GM18951 (cell line): ENCODE data around the gene PDF.
"Not testable (repeated sequence)": the region's sequence is repeated elsewhere in the genome, so short reads cannot be mapped to it uniquely, and the experiment has no call there.

Source experiments
- POLR2A ChIP-seq: IDR thresholded peaks from 4 replicates; pipeline ENCODE4 v1.6.1; 2011; ENCODE audit warnings: mild to moderate bottlenecking; ENCODE audit not compliant: insufficient read length, insufficient read depth; ENCODE audit errors: extremely low read depth
- in situ Hi-C: fragments of 300-500 bp; cut with MboI; formaldehyde crosslinking; loops from one replicate; pipeline ENCODE4 v1.12.0; 2022; ENCODE audit warnings: low sequenced_read_pairs, mixed read lengths, inconsistent platforms; ENCODE audit not compliant: unreplicated experiment

Gene PDF, protein sequence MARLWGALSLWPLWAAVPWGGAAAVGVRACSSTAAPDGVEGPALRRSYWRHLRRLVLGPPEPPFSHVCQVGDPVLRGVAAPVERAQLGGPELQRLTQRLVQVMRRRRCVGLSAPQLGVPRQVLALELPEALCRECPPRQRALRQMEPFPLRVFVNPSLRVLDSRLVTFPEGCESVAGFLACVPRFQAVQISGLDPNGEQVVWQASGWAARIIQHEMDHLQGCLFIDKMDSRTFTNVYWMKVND

DNA sequence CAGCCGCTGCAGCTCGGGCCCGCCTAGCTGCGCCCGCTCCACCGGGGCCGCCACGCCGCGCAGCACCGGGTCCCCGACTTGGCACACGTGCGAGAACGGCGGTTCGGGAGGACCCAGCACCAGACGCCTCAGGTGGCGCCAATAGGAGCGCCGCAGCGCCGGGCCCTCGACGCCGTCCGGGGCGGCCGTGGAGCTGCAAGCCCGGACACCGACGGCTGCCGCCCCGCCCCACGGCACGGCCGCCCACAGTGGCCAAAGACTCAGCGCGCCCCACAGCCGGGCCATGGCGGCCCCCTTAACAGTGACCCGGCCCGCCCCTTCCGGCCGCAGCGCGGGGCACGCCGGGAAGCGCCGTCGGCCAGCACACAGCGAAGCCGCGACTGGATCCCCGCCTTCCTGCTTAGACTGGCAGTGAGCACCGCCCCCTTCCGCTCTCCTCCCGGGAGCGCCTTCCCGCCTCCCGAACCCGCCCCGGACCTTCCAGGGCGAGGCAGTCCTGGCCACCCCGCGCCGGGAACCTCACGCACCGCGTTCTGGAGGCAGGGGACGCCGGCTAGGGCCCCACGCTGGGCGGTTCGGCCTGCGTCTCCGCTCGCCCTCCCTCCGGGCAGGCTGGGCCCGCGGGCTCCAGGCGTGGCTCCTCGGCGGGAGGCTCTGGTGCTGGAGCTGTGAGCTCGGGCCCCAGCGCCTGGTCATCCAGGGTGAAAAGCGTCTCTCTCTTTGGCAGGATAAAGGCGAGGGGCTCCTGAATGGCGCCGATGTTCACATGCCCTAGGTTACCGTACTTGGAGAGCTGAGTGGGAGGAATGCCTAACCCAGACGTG, at the start of gene PDF:
Gene PDF (minus strand): TSS at position 303 of the 824 bp plus-strand sequence. CDS start 18 bp downstream, at position 285.
- in situ Hi-C loops, result no loop called here
- peak; percentile 88 for TF ChIP-seq POLR2A

GRCh38 chr16:69378760-69379159, 48.4 kb upstream of the PDF start:
- in situ Hi-C loops, result no loop called here
- TF ChIP-seq POLR2A, result no peak

DNA sequence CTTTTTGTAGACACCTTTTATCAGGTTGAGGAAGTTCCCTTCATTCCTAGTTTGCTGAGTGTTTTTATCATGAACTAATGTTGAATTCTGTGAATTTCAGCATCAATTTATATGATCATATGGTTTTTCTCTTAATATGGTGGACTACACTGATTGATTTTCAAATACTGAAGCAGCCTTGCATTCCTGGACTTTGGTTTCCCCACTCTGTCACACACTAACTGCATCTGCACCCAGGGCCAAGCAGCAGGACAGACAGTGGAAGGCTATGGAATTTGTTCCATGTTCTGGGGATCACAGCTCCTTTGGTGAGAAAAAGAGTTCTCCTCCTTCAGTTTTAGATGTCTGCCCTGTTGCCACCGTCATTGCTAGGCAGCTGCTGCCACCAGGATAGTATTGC, 47.6 kb upstream of the PDF start:
- no peak for TF ChIP-seq POLR2A

DNA sequence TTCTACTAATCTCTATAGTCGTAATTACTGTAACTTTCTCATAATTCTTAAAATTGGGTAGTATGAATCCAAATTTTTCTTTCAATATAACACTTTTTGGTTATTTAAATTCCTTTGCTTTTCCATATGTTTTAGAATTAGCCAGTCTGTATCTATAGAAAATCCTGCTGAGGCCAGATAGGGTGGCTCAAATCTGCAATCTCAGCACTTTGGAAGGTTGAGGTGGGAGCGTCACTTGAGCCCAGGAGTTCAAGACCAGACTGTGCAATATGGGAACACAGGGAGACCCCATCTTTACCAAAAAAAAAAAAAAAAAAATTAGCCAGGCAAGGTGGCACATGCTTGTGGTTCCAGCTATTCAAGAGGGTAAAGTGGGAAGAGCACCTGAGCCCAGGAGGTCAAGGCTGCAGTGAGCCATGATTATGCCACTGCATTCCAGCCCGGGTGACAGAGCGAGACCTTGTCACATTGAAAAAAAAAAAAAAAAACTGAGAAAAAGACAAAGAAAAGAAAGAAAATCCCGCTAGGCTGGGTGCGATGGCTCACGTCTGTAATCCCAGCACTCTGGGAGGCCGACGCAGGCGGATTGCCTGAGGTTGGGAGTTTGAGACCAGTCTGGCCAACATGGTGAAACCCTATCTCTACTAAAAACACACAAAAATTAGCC, 46.1 kb upstream of the PDF start:
- no peak for TF ChIP-seq POLR2A
- in situ Hi-C loops, result no loop called here

More for the DNA sequence above, 47.6 kb upstream of the PDF start:
- in situ Hi-C loops, result no loop called here

DNA sequence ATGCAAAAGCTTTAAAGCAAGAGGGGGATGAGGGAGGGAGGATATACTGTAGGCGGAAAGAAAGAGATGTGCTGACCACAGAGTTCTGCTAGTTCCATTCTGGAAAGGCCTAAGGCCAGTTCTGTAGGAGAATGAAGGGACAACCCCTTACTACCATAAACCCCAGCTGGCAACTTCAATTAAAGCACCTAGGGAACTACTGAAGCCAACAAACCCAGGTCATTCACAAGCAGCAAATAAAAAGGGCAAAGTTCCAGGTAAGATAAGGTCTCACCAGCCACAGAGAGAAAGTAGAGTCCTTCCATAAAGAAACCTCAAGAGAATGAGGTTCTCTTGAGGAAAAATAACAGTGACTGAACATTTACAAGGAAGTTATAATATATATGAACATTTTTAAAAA, 42.6 kb upstream of the PDF start:
- in situ Hi-C loops, result no loop called here
- TF ChIP-seq POLR2A, result no peak

DNA sequence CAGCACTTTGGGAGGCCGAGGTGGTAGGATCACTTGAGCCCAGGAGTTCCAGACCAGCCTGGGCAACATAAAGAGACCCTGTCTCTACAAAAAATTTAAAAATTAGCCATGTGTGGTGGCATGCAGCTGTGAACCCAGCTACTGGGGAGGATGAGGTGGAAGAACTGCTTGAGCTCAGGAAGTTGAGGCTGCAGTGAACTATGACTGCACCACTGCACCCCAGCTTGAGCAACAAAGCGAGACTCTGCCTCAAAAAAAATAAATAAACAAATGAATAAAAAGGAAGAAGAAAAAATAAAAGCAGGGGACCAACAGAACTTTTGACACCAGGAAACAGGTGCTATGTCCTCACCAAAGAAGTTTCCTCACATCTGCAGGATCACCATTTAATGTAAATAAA, 41.2 kb upstream of the PDF start:
- no peak for TF ChIP-seq POLR2A
- in situ Hi-C loops, result no loop called here

DNA sequence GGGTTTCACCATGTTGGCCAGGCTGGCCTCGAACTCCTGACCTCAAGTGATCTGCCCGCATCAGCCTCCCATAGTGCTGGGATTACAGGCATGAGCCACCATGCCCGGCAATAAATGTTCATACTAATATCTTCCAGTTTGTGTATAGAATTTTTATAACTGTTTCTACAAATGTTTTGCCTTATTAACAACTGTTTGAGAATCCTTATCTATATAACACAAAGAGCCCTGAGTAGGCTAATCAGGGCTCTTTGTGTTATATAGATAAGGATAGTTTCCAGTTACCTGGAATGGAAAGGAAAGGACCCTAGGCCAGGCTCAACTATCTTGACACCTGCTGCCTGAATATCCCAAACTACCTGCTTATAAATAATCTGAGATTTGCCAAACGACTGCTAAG, 38.5 kb upstream of the PDF start:
- no peak for TF ChIP-seq POLR2A
- in situ Hi-C loops, result no loop called here

DNA sequence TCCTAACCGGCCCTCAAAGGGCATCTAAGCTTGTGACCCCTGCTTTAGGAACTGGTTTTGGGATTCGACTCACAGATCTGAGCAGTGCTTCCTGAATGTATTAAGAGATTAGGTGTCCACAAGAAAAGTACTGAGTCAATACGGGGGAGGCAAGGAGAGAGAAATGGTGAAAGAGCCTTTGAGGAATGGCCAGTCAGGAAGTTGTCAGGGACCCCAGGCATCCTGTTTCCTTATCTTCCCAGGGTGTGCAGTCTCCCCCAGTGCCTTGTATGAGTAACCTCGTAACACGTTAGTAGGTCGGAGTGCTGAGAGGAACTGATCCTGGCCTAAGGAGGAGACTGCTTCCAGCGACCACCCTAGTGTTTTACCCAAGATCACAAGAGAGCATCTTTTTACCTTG, 37.6 kb upstream of the PDF start:
- TF ChIP-seq POLR2A, result no peak
- in situ Hi-C loops, result no loop called here

- in situ Hi-C loops, result no loop called here
- no peak for TF ChIP-seq POLR2A
Observed at GRCh38 chr16:69366431-69366830, 36.0 kb upstream of the PDF start.

DNA sequence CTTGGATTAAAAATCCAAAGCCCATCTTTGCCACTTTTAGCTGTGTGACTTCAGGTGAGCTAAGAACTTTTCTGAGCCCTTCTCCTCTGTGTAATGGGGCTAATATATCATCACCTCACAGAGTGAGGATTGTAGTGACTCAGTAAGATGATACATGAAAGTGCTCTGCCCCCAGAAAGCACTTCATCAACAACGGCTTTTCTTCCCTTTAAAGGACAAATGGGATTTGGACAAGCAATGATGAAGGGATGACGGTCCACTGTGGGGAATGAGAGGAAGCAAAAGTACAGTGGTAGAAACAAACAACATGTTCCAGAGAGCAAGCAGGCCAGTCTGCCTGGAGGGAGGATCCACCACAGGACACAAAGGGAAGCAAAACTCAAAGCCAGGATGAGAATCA, 35.5 kb upstream of the PDF start:
- in situ Hi-C loops, result no loop called here
- no peak for TF ChIP-seq POLR2A

- in situ Hi-C loops, result no loop called here
- TF ChIP-seq POLR2A, result no peak
Observed at GRCh38 chr16:69364088-69364487, 33.7 kb upstream of the PDF start.

DNA sequence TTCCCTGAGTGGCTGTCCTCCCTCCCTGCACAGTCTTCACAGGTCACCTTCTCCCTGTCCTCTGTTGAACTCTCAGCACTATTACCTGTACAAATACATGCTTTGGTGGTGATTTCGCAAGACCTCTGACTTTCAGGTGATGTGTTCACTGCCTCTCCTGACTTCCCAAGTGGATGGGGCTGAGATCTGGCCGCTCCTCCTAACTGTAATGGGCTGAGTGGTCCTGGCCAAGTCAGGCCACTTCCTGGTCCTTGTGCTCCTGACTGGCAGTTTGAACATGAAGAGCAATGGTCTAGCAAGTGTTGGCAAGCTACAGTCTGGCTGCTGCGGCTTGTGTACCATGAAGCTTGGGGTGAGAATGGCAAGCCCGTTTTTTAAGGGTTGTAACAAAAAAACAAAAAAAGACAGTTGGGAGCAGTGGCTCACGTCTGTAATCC, 32.9 kb upstream of the PDF start:
- in situ Hi-C loops, result no loop called here
- no peak for TF ChIP-seq POLR2A

- in situ Hi-C loops, result not testable (repeated sequence)
Observed at GRCh38 chr16:69360070-69360469, 29.7 kb upstream of the PDF start.
